ENCODE measurements around the gene OPN1MW3. TPM values are rescaled to one million over a fixed set of nuclear protein-coding genes. Genes with fewer than 3 reads are reported as not detected.
"Not testable (repeated sequence)": the region's sequence is repeated elsewhere in the genome, so short reads cannot be mapped to it uniquely, and the experiment has no call there.

OPN1MW3 gene
- total RNA-seq, 1 experiment from 2014 or later = not detected

DNA sequence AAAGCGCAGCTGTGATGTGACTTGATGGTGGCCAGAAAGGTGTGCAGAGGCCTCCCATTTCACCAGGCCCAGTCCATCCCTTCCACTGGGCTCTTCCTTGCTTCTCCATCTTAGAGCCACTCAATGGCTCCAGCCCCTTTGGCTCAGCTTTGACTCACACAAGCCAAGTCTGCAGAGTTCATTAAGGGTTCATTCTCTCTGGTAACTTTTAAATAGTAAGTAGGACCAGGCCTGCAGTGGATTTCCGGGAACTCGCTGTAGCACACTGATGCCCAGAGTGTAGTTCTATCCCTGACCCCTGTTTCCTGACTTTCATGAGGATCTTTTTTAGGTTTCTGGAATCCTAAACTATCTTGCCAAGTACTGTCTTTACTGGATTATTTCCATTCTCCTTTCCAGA, 25.9 kb upstream of the OPN1MW3 start:
- intact Hi-C loops (cut with micrococcal nuclease; ENCODE audit: unreplicated experiment); H3K27ac ChIP-seq; CTCF ChIA-PET; H3K9me2 ChIP-seq (ENCODE audit: insufficient read depth); H3F3A ChIP-seq (ENCODE audit: insufficient read depth, low read depth); H3K4me1 ChIP-seq (replicated peaks; ENCODE audit: insufficient read depth); DNase-seq; POLR2A ChIA-PET (ENCODE audit: unreplicated experiment); H4K20me1 ChIP-seq (ENCODE audit: insufficient read depth); H3K9me3 ChIP-seq (ENCODE audit: insufficient read depth, low read depth); BruUV-seq (replicated peaks); H2AFZ ChIP-seq; H3K79me2 ChIP-seq (ENCODE audit: low read depth); H3K4me2 ChIP-seq; H3K36me3 ChIP-seq (ENCODE audit: low read depth); H3K27me3 ChIP-seq (ENCODE audit: insufficient read depth, low read depth); H3K4me3 ChIP-seq: not testable (repeated sequence)

DNA sequence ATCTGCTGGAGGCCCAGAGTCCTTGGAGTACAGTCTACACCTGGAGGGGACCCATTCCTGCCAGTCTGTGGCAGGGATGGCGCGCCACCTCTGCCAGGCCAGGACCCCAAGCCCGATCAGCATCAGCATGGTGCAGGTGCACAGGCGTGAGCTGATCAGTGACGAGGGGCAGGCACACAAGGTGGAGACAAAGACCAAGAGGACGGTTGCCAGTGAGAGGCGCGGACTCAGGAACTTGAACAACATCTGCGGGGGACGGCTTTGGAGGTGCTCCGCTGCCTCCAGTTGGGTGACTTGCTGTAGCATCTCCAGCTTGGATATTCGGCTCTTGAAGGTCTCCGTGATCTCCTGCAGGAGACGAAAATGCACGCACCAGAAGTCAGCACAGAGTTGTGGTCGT, 23.8 kb upstream of the OPN1MW3 start:
- BruUV-seq (replicated peaks); H2AFZ ChIP-seq; H3K4me3 ChIP-seq; H4K20me1 ChIP-seq (ENCODE audit: insufficient read depth); H3K9me3 ChIP-seq (ENCODE audit: insufficient read depth, low read depth); H3K4me2 ChIP-seq; DNase-seq; H3K79me2 ChIP-seq (ENCODE audit: low read depth); H3K27ac ChIP-seq; intact Hi-C loops (cut with micrococcal nuclease; ENCODE audit: unreplicated experiment); POLR2A ChIA-PET (ENCODE audit: unreplicated experiment); H3K27me3 ChIP-seq (ENCODE audit: insufficient read depth, low read depth); H3K36me3 ChIP-seq (ENCODE audit: low read depth); CTCF ChIA-PET; H3K9me2 ChIP-seq (ENCODE audit: insufficient read depth); H3K4me1 ChIP-seq (replicated peaks; ENCODE audit: insufficient read depth); H3F3A ChIP-seq (ENCODE audit: insufficient read depth, low read depth): not testable (repeated sequence)

DNA sequence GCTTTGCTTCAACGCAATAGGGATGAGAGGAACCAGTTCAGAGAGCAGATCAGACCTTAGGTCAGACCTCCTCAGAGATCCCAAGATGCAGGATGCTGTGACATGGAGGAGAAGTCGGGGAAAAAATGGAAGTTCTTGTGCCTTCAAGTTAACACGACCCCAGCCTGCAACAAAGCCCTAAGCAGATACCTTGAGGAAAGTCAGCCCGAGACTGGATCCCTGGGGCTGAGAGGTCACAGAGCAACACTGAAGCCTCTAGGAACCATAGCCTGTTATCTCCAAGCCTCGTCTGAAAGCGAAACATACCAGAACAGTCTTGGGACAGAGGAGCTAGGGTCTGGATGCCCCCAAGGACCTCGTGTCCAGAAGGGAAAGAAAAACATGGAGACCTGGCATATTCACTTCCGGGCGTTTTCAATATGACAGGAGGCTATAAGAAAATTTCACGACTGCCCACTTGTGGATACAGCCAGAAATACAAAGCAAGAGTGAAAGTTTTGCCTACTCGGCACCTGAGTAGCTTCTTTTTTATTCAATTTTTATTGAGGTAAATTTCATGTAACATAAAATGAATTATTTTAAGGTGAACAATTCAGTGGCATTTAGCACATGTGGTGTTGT, 18.3 kb upstream of the OPN1MW3 start:
- H3K9me3 ChIP-seq (ENCODE audit: insufficient read depth, low read depth); POLR2A ChIA-PET (ENCODE audit: unreplicated experiment); H3K79me2 ChIP-seq (ENCODE audit: low read depth); H4K20me1 ChIP-seq (ENCODE audit: insufficient read depth); H3K4me1 ChIP-seq (replicated peaks; ENCODE audit: insufficient read depth); H3K27ac ChIP-seq; H3K27me3 ChIP-seq (ENCODE audit: insufficient read depth, low read depth); H3K4me3 ChIP-seq; H3K4me2 ChIP-seq; intact Hi-C loops (cut with micrococcal nuclease; ENCODE audit: unreplicated experiment); H3K9me2 ChIP-seq (ENCODE audit: insufficient read depth); H2AFZ ChIP-seq; DNase-seq; H3K36me3 ChIP-seq (ENCODE audit: low read depth); CTCF ChIA-PET; BruUV-seq (replicated peaks); H3F3A ChIP-seq (ENCODE audit: insufficient read depth, low read depth): not testable (repeated sequence)

DNA sequence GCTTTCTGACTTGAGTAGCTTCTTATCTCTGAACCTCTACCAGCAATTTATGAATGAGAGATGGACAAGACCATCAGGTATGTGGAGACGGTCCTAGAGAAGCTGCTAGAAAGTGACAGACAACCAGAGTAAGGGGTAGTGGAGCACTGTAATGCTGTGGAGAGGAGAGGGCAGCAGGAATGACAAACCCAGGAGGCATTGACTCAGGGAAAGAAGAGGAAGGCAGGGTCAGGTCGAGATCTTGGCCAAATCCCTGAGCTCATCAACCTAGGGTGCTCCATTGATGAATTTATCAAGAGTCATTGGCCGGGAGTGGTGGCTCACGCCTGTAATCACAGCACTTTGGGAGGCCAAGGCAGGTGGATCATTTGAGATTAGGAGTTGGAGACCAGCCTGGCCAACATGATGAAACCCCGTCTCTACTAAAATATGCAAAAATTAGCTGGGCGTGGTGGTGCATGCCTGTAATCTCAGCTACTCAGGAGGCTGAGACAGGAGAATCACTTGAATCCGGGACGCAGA, 17.3 kb upstream of the OPN1MW3 start:
- CTCF ChIA-PET; intact Hi-C loops (cut with micrococcal nuclease; ENCODE audit: unreplicated experiment); POLR2A ChIA-PET (ENCODE audit: unreplicated experiment): not testable (repeated sequence)

DNA sequence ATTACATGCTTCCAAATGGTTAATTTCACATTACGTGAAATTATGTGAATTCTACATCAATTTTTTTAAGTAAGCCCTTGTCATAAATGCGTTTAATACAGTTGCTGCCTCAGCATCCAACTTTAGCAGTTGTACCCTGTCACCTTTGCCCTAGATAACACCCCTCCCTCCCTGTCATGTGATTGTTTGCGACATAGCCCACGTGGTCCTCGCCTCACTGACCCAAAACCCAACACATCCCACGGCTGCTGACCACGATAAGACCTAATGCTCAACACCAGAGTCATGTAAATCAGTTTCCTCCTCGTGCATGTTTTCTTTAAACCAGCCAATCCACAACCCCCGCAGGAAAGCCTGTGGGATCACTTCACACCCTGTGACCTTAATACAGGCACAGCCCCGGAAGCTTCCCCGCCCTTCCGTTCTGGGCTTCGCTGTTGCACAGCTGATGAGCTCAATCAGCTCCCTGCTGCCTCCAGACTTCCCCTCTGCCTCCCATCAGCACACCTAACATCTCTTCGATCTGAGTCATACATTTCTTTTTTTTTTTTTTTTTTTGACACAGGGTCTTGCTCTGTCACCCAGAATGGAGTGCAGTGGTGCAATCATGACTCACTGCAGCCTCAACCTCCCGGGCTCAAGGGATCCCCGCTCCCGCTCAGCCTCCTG, 9.9 kb upstream of the OPN1MW3 start:
- H3K4me3 ChIP-seq; H3K79me2 ChIP-seq (ENCODE audit: low read depth); H3K9me3 ChIP-seq (ENCODE audit: insufficient read depth, low read depth); H3K9me2 ChIP-seq (ENCODE audit: insufficient read depth); H3K36me3 ChIP-seq (ENCODE audit: low read depth); H3F3A ChIP-seq (ENCODE audit: insufficient read depth, low read depth); H4K20me1 ChIP-seq (ENCODE audit: insufficient read depth); H2AFZ ChIP-seq; H3K4me2 ChIP-seq; H3K4me1 ChIP-seq (replicated peaks; ENCODE audit: insufficient read depth); intact Hi-C loops (cut with micrococcal nuclease; ENCODE audit: unreplicated experiment); CTCF ChIA-PET; H3K27me3 ChIP-seq (ENCODE audit: insufficient read depth, low read depth); POLR2A ChIA-PET (ENCODE audit: unreplicated experiment); H3K27ac ChIP-seq: not testable (repeated sequence)
- peak in 1 of 2 experiments; percentile 8 for DNase-seq
- TSS peak; percentile 79 for BruUV-seq (replicated peaks)

More for the DNA sequence above, 17.3 kb upstream of the OPN1MW3 start:
- not testable (repeated sequence) for H3K27ac ChIP-seq; H3K79me2 ChIP-seq (ENCODE audit: low read depth); H3K4me3 ChIP-seq; H3K27me3 ChIP-seq (ENCODE audit: insufficient read depth, low read depth); H3F3A ChIP-seq (ENCODE audit: insufficient read depth, low read depth); H4K20me1 ChIP-seq (ENCODE audit: insufficient read depth); H3K4me1 ChIP-seq (replicated peaks; ENCODE audit: insufficient read depth); H3K9me3 ChIP-seq (ENCODE audit: insufficient read depth, low read depth); BruUV-seq (replicated peaks); H2AFZ ChIP-seq; H3K4me2 ChIP-seq; H3K36me3 ChIP-seq (ENCODE audit: low read depth); H3K9me2 ChIP-seq (ENCODE audit: insufficient read depth)
- DNase-seq = peak in 1 of 2 experiments; percentile 21

DNA sequence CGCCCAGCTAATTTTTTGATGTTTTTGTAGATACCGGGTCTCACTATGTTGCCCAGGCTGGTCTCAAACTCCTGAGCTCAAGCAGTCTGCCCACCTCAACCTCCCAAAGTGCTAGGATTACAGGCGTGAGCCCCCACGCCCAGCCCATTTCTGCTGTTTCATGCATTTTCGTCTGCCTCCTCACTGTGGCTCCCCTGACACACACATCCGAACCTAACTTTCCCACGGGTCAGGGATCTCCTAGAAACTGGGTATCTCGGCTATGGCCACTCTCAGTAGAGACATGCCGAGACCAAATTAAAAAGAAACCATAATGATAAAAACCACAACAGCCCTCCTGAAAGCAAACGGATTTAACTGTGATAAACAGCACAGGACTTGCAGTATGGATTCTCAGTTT, 9.3 kb upstream of the OPN1MW3 start:
- H3F3A ChIP-seq (ENCODE audit: insufficient read depth, low read depth); H3K4me2 ChIP-seq; intact Hi-C loops (cut with micrococcal nuclease; ENCODE audit: unreplicated experiment); POLR2A ChIA-PET (ENCODE audit: unreplicated experiment); H3K9me3 ChIP-seq (ENCODE audit: insufficient read depth, low read depth); H3K4me3 ChIP-seq; H4K20me1 ChIP-seq (ENCODE audit: insufficient read depth); CTCF ChIA-PET; H3K9me2 ChIP-seq (ENCODE audit: insufficient read depth); H3K27ac ChIP-seq; H3K4me1 ChIP-seq (replicated peaks; ENCODE audit: insufficient read depth); H2AFZ ChIP-seq; H3K79me2 ChIP-seq (ENCODE audit: low read depth); H3K36me3 ChIP-seq (ENCODE audit: low read depth); BruUV-seq (replicated peaks); H3K27me3 ChIP-seq (ENCODE audit: insufficient read depth, low read depth); DNase-seq: not testable (repeated sequence)

DNA sequence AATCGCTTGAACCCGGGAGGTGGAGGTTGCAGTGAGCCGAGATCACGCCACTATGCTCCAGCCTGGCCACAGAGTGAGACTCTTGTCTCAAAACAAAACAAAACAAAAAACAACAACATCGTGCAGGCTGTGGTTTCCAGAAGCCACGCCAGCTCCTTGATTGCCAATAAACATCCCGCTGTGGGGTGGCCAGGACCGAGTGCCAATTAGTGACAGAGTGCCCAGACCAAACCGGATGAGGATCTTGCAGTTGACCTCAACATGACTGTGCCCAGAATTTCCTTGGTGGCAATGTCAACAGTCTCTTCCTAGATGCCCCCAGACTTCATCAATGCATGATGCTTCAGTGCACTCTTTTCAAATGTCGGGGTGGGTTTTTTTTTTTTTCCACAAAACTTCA, 1.3 kb downstream of the OPN1MW3 start:
- H3F3A ChIP-seq (ENCODE audit: insufficient read depth, low read depth); BruUV-seq (replicated peaks); H3K9me2 ChIP-seq (ENCODE audit: insufficient read depth); H3K9me3 ChIP-seq (ENCODE audit: insufficient read depth, low read depth); CTCF ChIA-PET; H3K36me3 ChIP-seq (ENCODE audit: low read depth); H3K27ac ChIP-seq; H3K4me3 ChIP-seq; H3K4me1 ChIP-seq (replicated peaks; ENCODE audit: insufficient read depth); H3K79me2 ChIP-seq (ENCODE audit: low read depth); H3K27me3 ChIP-seq (ENCODE audit: insufficient read depth, low read depth); H4K20me1 ChIP-seq (ENCODE audit: insufficient read depth); H2AFZ ChIP-seq; H3K4me2 ChIP-seq; POLR2A ChIA-PET (ENCODE audit: unreplicated experiment); intact Hi-C loops (cut with micrococcal nuclease; ENCODE audit: unreplicated experiment); DNase-seq: not testable (repeated sequence)
